ENCODE data around the gene SERPINB10.

The SERPINB10 gene

DNA sequence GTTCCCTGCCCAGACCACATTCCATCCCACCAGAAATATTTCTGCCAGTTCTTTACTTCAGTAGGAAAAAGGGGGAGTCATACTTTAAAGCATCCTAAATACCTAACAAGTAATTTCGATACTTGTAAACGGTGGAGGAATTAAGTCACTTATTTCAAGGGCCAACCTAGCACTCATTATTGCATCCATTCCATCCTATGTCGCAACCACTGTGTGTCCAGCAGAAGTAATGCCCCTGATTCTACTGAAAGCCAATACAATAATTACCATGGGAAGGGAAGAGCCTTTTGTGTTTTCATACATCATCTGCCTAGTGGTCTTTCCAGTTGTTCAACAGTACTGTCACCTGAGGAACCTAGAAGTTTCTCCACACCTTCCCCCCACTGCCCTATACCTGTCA, 74.6 kb downstream of the SERPINB10 start:
- DNase-seq, result no peak
